DMS53 (cell line): ENCODE data around the gene NKX2-2.
"Not testable (repeated sequence)": the region's sequence is repeated elsewhere in the genome, so short reads cannot be mapped to it uniquely, and the experiment has no call there.

Experiments
- DNase-seq: peaks from one replicate; lab custom pipeline; 2025; lab: John Stamatoyannopoulos, UW

NKX2-2 gene

DNA sequence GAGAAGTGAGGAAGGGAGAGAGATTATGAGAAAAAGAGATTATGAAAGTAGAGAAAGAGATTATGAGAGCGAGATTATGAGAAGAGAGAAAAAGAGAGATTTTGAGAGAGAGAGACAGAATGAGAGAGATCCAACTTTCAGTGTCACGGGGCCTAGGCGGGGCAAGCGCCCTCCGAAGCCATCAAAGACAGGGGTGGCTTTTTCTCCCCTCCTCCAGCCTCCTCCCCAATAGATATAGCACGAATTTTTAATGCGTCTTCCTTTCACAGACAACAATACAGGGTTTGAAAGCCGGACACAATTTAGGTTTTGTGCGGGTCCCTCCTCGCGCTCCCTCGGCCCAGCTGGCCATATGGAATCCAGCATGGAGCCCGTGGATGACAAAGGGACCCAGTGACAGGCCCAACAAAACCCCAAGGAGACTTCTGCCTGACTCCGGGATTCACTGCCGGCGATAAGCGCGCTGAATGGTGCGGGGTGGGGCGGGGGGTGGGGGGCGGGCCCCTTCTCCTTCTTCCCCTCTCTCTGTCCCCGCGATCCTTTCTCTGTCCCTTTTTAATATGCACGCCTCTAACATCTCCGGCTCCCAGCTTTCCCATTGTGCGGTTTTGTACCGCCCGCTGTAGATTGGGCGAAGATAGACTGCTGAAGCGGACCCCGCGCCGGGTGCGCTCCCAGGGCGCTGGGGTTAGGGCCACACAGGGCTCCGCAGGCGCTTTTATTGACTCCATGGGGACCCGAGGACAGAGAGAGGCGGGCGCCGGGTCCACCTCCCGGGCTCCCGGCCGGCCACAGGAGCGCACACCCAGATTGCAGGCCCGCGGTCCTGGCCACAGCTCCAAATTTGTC is 5.4 kb downstream of the NKX2-2 start:
- no peak for DNase-seq

DNA sequence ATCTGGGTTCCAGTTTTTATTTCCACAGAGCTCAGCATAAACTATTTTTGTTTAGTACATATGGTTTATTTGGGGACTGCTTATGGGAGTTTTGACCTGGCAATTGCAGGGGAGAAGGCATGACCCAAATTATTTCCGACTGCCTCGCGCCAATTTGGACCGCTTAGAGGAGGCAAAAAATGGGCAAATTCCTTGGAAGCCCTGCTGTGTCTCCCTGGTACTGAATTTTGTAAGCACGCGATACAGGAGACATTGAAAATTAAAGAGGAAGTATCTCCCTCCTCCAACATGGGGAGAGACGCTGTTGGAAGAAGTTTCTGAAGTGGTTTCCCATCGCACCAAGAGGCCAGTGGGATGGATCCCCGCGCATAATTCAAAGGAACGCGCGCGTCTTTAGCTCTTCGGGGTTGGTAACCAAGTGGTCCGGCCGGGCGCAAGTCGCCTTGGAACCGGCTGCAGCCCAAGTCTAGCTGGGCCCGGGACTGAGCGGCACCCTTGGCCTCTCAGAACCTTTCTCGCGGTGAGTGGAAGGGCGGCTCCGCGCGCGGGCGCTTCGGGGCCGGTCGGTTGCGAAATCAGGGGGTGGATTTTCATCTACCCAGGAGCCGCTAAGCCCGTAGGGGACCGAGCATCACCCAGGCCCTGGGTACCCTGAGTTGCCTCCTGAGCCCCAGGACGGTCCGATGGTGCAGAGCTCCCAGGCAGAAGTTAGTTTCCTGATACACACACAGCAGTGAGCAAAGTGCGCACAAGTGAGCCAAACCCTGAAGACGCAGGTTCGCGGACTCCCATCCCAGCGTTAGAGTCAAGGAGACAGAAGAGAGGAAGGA is 6.2 kb downstream of the NKX2-2 start:
- DNase-seq = no peak

GRCh38 chr20:21505810-21506530 is 7.9 kb downstream of the NKX2-2 start:
- no peak for DNase-seq

GRCh38 chr20:21505161-21505809 is 8.6 kb downstream of the NKX2-2 start:
- DNase-seq = peak; percentile 65

- DNase-seq = no peak
Observed at GRCh38 chr20:21504323-21504722, 9.5 kb downstream of the NKX2-2 start.

GRCh38 chr20:21503345-21503744 is 10.5 kb downstream of the NKX2-2 start:
- no peak for DNase-seq

DNA sequence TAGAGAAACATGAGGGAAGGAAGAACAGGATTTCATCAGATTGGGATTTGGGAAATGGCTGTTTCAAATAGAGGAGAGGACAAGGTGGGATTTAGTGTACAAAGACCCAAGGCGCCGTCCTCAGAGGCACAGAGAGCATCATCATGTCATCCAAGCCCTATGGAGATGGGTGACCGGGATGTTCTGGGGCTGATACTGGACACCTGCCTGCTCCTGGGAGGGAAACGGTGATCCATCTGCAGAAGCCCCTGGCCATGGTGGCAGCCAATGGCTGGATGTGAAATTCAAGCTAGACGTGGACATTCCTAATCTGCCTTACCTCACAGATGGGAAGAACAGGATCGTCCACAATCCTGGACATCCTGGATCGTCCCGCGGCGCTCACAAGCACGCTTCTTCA is 12.7 kb downstream of the NKX2-2 start:
- DNase-seq = no peak

GRCh38 chr20:21500599-21500998 is 13.3 kb downstream of the NKX2-2 start:
- no peak for DNase-seq

- DNase-seq = no peak
Observed at GRCh38 chr20:21499641-21500040, 14.2 kb downstream of the NKX2-2 start.

DNA sequence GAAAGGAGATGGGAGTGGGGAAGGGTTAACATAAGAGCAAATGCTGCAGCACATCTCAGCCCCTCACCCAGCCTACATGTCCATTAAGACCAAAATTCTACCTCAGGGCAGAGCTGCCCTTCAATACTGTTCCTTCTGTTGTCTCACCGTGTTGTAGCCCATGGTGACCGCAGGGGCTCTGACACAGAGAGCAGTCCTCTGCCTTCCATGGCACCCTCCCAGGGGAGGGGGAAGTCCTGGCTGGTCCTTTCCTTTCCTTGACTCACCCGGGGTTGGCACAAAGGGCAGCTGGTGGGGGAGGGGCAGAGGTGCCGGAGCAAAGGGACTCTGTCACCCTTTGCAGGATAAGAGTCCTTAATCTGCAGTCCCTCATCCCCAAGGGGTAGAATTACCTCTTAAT is 15.2 kb downstream of the NKX2-2 start:
- DNase-seq = no peak

DNA sequence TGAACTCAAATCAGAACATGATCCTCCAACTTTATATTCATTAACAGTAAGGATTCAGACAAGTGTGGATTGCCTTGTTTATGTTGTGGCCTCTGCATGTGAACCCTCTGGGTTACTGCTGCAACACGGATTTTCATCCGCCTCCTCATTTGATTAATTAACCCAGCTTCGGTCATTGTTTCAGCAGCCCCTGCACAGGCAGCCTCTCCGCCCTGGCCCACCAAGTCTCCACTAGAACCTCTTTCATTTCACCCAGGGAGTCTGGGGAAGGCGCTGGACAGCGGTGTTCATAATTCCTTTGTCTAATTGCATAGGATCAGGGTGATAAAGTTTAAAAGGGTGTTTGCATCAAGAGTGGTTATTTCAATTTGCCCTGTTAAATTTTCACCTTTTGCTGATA is 15.7 kb downstream of the NKX2-2 start:
- DNase-seq = no peak

DNA sequence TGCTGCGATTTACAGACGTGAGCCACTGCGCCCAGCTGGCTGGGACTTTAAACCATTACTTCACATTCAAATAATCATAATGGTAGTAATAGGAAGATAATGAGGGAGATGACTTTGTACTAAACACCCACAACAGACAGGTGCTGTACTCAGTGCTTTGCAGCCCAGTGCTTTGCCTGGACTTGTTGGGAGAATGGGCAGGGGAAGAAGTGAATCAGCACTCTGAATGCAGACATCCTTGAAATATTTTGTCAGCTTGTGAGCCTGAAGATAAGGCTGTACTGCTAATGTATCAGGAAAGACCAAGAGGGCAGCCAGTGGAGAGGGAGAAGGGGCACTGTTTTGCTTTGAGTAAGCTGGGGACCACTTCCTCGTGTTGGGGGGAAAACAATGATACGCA is 17.4 kb downstream of the NKX2-2 start:
- no peak for DNase-seq

DNA sequence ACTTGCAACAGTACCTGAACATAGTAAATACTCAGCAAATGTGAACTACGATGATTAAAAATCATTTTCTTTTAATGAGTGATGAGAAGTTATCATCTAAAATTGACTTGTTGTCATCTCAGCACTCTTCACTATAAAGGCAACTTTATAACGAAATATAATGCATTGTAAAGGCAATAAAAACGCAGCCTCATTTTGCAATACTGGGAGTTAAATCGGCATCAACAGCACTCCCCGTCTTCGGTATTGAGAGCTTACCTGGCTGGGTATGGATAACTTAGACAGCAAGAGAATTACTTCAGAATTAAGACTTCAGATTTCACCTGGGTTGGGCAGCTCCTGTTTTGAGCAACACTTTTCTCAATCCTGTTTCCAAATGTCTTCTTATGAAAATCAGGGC is 20.8 kb downstream of the NKX2-2 start:
- no peak for DNase-seq

DNA sequence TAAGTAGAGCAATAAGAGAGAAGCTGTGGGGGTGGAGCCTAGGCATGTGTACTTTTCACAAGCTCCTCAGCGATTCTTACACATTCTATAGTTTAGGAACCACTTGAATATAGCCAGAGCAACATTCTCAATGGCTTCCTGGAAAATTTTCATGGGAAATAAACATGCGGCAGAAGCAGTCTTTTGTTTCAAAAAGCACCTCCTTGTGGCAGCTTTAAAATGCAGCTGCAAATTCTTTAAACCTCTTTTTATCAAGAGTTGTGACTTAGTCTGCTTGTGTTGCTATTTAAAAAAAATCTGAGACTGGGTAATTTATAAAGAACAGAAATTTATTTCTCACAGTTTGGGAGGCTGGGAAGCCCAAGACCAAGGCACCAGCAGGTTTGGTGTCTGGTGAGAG is 23.8 kb downstream of the NKX2-2 start:
- no peak for DNase-seq

- DNase-seq = not testable (repeated sequence)
Observed at GRCh38 chr20:21480144-21480543, 33.7 kb downstream of the NKX2-2 start.

DNA sequence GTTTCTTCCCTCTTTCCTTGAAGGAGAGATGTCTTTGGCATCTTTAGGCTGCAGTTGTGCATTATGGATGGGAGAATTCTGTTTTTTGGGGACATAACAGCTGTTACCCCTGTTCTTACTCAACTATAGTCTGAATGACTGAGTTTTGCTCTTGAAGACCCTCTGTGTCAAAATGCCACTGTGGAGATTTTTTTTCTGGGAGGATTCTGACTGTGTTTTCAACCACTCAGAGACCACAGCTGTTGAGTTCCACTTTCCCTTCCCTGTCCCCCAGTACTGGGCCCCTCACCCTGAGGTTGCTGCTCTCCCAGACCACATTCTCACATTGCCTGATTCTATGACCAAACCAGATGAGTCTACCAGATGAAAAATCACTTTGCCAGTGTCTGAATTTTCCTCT is 48.1 kb downstream of the NKX2-2 start:
- no peak for DNase-seq

- DNase-seq = no peak
Observed at GRCh38 chr20:21464916-21465315, 48.9 kb downstream of the NKX2-2 start.
